Activated T-cell treated with anti-CD3 and anti-CD28 coated beads, Interleukin-2, amount 50 U/mL, for 1 hour (primary cell): Measurements from ENCODE around the gene APBA2.

Source experiments
- DNase-seq: peaks from one replicate; pipeline ENCODE4 v3.0.0-alpha.2; 2020

Gene APBA2

GRCh38 chr15:29045717-29046116, 159.9 kb downstream of the APBA2 start:
- no peak for DNase-seq

- no peak for DNase-seq
Observed at GRCh38 chr15:29046281-29046810, 160.6 kb downstream of the APBA2 start.

GRCh38 chr15:29046977-29047376, 161.2 kb downstream of the APBA2 start:
- no peak for DNase-seq

- no peak for DNase-seq
Observed at GRCh38 chr15:29048011-29048410, 162.2 kb downstream of the APBA2 start.

GRCh38 chr15:29050870-29051269, 165.1 kb downstream of the APBA2 start:
- DNase-seq: no peak

- no peak for DNase-seq
Observed at GRCh38 chr15:29051422-29051821, 165.6 kb downstream of the APBA2 start.

- no peak for DNase-seq
Observed at GRCh38 chr15:29053006-29053405, 167.2 kb downstream of the APBA2 start.

- DNase-seq: no peak
Observed at GRCh38 chr15:29053661-29054131, 167.9 kb downstream of the APBA2 start.

GRCh38 chr15:29054171-29055045, 168.6 kb downstream of the APBA2 start:
- DNase-seq: no peak

- no peak for DNase-seq
Observed at GRCh38 chr15:29055876-29056275, 170.1 kb downstream of the APBA2 start.

GRCh38 chr15:29056839-29057450, 171.2 kb downstream of the APBA2 start:
- no peak for DNase-seq

- DNase-seq: no peak
Observed at GRCh38 chr15:29057856-29058255, 172.1 kb downstream of the APBA2 start.

- DNase-seq: no peak
Observed at GRCh38 chr15:29058903-29059539, 173.2 kb downstream of the APBA2 start.

GRCh38 chr15:29059871-29060640, 174.3 kb downstream of the APBA2 start:
- DNase-seq: no peak

GRCh38 chr15:29061746-29062145, 176.0 kb downstream of the APBA2 start:
- no peak for DNase-seq

- no peak for DNase-seq
Observed at GRCh38 chr15:29062179-29062591, 176.4 kb downstream of the APBA2 start.

- no peak for DNase-seq
Observed at GRCh38 chr15:29062626-29063025, 176.9 kb downstream of the APBA2 start.

GRCh38 chr15:29063646-29064045, 177.9 kb downstream of the APBA2 start:
- no peak for DNase-seq

GRCh38 chr15:29064290-29064689, 178.5 kb downstream of the APBA2 start:
- no peak for DNase-seq

GRCh38 chr15:29064731-29065130, 179.0 kb downstream of the APBA2 start:
- DNase-seq: no peak

GRCh38 chr15:29065571-29065970, 179.8 kb downstream of the APBA2 start:
- DNase-seq: no peak

- no peak for DNase-seq
Observed at GRCh38 chr15:29066310-29066709, 180.5 kb downstream of the APBA2 start.

GRCh38 chr15:29066838-29067237, 181.1 kb downstream of the APBA2 start:
- no peak for DNase-seq
